Measurements from ENCODE around the gene SLC25A30.

SLC25A30 gene

GRCh38 chr13:45417790-45418534 lies at the start of gene SLC25A30:
SLC25A30 (minus strand) TSS chr13:45418373; CDS start chr13:45411425, 6,948 bp downstream.
- peak; percentile 91 to 93 for DNase-seq

- DNase-seq, result no peak
These were observed 48.2 kb upstream of the SLC25A30 start for GRCh38 chr13:45466359-45466758.

GRCh38 chr13:45464687-45465453 lies 46.7 kb upstream of the SLC25A30 start, which contains the start of gene COG3:
COG3 (plus strand) TSS chr13:45464939; CDS start chr13:45465037, 98 bp downstream.
- DNase-seq, result peak; percentile 88 to 97

GRCh38 chr13:45464141-45464686 lies 46.0 kb upstream of the SLC25A30 start:
- no peak for DNase-seq

GRCh38 chr13:45456196-45456972 lies 38.2 kb upstream of the SLC25A30 start:
- no peak for DNase-seq

GRCh38 chr13:45454204-45454603 lies 36.0 kb upstream of the SLC25A30 start:
- no peak for DNase-seq

GRCh38 chr13:45451282-45451681 lies 33.1 kb upstream of the SLC25A30 start:
- DNase-seq, result no peak

GRCh38 chr13:45448965-45449559 lies 30.9 kb upstream of the SLC25A30 start:
- DNase-seq, result no peak

- DNase-seq, result no peak
These were observed 29.0 kb upstream of the SLC25A30 start for GRCh38 chr13:45447050-45447661.

- DNase-seq, result no peak
These were observed 28.0 kb upstream of the SLC25A30 start for GRCh38 chr13:45446181-45446580.

GRCh38 chr13:45445053-45445452 lies 26.9 kb upstream of the SLC25A30 start:
- DNase-seq, result no peak

GRCh38 chr13:45441633-45442032 lies 23.5 kb upstream of the SLC25A30 start:
- no peak for DNase-seq

GRCh38 chr13:45439781-45440462 lies 21.7 kb upstream of the SLC25A30 start:
- no peak for DNase-seq

- no peak for DNase-seq
These were observed 20.8 kb upstream of the SLC25A30 start for GRCh38 chr13:45439008-45439407.

- no peak for DNase-seq
These were observed 19.8 kb upstream of the SLC25A30 start for GRCh38 chr13:45437947-45438346.

GRCh38 chr13:45436953-45437352 lies 18.8 kb upstream of the SLC25A30 start:
- DNase-seq, result no peak

GRCh38 chr13:45436332-45436731 lies 18.2 kb upstream of the SLC25A30 start:
- DNase-seq, result no peak

- DNase-seq, result no peak
These were observed 16.6 kb upstream of the SLC25A30 start for GRCh38 chr13:45434556-45435371.

- DNase-seq, result no peak
These were observed 15.2 kb upstream of the SLC25A30 start for GRCh38 chr13:45433381-45433790.

GRCh38 chr13:45432737-45433380 lies 14.7 kb upstream of the SLC25A30 start:
- no peak for DNase-seq
